H1 (cell line): ENCODE measurements around the gene NSUN2. TPM values are rescaled to one million over a fixed set of nuclear protein-coding genes. Genes with fewer than 3 reads are reported as not detected.

Experiments used
- BRCA1 ChIP-seq: IDR thresholded peaks from 2 replicates; pipeline ENCODE4 v1.6.1; 2012; ENCODE audit warnings: low read depth, low read length, improper control_type of control experiment
- CEBPB ChIP-seq: IDR thresholded peaks from 2 replicates; pipeline ENCODE4 v1.6.1; 2012; ENCODE audit warnings: low read depth, low read length
- EP300 ChIP-seq, 2 experiments: IDR thresholded peaks; 1 replicate in 1 of 2; 2 replicates in 1 of 2; pipeline ENCODE4 v1.6.1; 2011 to 2012; ENCODE audit warnings: low read depth in 2 of 2, low read length in 2 of 2, mild to moderate bottlenecking in 2 of 2, borderline replicate concordance in 1 of 2, inconsistent platforms in 1 of 2, moderate library complexity in 1 of 2
- FOSL1 ChIP-seq: IDR thresholded peaks from 2 replicates; pipeline ENCODE4 v1.6.1; 2011; ENCODE audit warnings: mild to moderate bottlenecking, low read depth, low read length, moderate library complexity; ENCODE audit not compliant: insufficient read depth
- GABPA ChIP-seq: IDR thresholded peaks from 2 replicates; pipeline ENCODE4 v1.6.1; 2011; ENCODE audit warnings: mild to moderate bottlenecking, low read length, moderate library complexity, borderline replicate concordance; ENCODE audit not compliant: insufficient read depth
- polyA plus RNA-seq, 7 experiments: library from polyadenylated mRNA; depleted of rRNA in 3 of 7; stranded (reverse) in 5 of 7; unstranded in 2 of 7; fragments of >200 nt in 5 of 7; fragments of 200-250 nt in 2 of 7; gene quantifications; 1 replicate in 5 of 7; 2 replicates in 1 of 7; 4 replicates in 1 of 7; pipeline versions ENCODE4 v1.2.1 to v1.2.3, GENCODE V29; 2011 to 2013; ENCODE audit warnings: missing spikeins in 2 of 7, mixed read lengths in 2 of 7
- total RNA-seq: library from RNA; stranded (reverse); fragmentation: NEBNext Ultra II Directional; extraction: Animal tissue kit (Norgen Biotek cat#: 25700); gene quantifications from 2 replicates; pipeline ENCODE4 v1.2.1, GENCODE V29; 2021
- TF ChIP-seq, protein P1 (sequence below): IDR thresholded peaks from 2 replicates; pipeline ENCODE4 v1.6.1; 2012; ENCODE audit warnings: inconsistent platforms

Gene NSUN2
- total and polyA plus RNA-seq, 2 of the 8 experiments (the other 6 are each of a cell fraction or from before 2014, with no cell fraction given), result 47.3 to 94.7 TPM

DNA sequence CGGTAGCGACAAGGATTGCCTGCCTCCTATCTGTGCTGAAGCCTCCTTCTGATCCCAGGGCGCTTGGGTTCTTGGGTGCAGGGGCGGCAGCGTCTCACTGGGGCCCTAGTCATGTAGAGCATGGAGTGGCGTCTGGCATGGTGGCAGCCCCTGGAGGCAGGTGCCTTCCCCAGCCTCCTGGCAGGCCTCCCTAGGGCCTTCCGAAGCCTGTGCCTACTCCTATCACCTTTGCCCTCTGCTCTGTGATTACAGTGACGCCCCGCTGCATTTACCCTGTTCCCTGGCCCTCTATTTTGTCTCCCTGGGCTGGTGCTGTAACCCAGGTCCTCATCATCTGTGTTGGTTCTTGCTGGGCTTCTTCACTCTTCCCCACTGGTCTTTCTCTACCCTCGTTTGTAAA, 4.2 kb upstream of the NSUN2 start (continued):
- no peak for TF ChIP-seq EP300 (IDR thresholded peaks at IDR 0.05; ENCODE audit: borderline replicate concordance in 1 of 2, low read depth in 2 of 2, low read length in 2 of 2)
- TF ChIP-seq, protein P1, sequence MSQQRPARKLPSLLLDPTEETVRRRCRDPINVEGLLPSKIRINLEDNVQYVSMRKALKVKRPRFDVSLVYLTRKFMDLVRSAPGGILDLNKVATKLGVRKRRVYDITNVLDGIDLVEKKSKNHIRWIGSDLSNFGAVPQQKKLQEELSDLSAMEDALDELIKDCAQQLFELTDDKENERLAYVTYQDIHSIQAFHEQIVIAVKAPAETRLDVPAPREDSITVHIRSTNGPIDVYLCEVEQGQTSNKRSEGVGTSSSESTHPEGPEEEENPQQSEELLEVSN, result no peak
- TF ChIP-seq CEBPB, result no peak
- TF ChIP-seq GABPA, result no peak
- TF ChIP-seq BRCA1, result no peak
- TF ChIP-seq FOSL1, result no peak
